ENCODE results near the gene NINJ1.

The NINJ1 gene

DNA sequence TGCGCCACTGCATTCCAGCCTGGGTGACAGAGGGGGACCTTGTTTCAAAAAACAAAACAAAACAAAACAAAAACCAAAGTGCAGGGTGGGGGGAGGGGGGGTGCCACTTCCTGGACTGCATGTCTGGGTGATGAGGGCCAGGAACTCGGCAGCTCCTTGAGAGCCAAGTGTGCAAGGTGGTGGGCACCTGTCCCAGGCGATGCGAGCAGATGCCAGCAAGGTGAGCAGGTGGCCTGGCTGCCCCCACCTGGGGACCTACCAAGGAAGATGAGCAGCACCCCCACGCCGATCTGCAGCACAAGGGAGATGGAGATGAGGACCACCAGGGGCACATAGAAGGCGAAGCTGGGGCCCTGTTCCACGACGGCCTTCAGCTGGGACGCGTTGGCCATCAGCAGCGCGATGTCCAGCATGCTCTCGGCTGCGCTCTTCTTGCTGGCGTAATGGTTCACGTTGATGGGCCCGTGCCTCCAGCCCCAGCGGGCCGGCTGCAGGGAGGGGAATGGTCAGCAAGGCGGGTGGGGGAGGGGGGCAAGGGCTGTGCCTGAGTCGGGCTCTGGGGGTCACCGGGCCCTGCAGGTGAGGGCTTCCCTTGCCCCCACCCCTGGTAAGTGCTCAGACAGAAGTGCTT is 7.8 kb downstream of the NINJ1 start:
- Histone ChIP-seq H3K9me3 (ENCODE audit: severe bottlenecking) (no peaks in the 10 kb centered on the region), H3K27ac (ENCODE audit: poor library complexity, severe bottlenecking) (no peak overlapping the region), H3K36me3 (ENCODE audit: low read depth) (peaks cover 5% of the 10 kb centered on the region; the same call in 1 of the 2 replicates), H3K4me3 (ENCODE audit: severe bottlenecking) (no peak overlapping the region), H3K4me1 (ENCODE audit: insufficient read depth, poor library complexity, severe bottlenecking) (peaks cover 8% of the 10 kb centered on the region), H3K27me3 (ENCODE audit: insufficient read depth, poor library complexity, severe bottlenecking) (no peaks in the 10 kb centered on the region)
- TF ChIP-seq, protein P1, sequence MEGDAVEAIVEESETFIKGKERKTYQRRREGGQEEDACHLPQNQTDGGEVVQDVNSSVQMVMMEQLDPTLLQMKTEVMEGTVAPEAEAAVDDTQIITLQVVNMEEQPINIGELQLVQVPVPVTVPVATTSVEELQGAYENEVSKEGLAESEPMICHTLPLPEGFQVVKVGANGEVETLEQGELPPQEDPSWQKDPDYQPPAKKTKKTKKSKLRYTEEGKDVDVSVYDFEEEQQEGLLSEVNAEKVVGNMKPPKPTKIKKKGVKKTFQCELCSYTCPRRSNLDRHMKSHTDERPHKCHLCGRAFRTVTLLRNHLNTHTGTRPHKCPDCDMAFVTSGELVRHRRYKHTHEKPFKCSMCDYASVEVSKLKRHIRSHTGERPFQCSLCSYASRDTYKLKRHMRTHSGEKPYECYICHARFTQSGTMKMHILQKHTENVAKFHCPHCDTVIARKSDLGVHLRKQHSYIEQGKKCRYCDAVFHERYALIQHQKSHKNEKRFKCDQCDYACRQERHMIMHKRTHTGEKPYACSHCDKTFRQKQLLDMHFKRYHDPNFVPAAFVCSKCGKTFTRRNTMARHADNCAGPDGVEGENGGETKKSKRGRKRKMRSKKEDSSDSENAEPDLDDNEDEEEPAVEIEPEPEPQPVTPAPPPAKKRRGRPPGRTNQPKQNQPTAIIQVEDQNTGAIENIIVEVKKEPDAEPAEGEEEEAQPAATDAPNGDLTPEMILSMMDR (IDR thresholded peaks at IDR 0.05; ENCODE audit: poor library complexity, severe bottlenecking), result no peak
- peak; percentile 61 for DNase-seq (ENCODE audit: low spot score)
- ATAC-seq (ENCODE audit: low read depth), result no peak

DNA sequence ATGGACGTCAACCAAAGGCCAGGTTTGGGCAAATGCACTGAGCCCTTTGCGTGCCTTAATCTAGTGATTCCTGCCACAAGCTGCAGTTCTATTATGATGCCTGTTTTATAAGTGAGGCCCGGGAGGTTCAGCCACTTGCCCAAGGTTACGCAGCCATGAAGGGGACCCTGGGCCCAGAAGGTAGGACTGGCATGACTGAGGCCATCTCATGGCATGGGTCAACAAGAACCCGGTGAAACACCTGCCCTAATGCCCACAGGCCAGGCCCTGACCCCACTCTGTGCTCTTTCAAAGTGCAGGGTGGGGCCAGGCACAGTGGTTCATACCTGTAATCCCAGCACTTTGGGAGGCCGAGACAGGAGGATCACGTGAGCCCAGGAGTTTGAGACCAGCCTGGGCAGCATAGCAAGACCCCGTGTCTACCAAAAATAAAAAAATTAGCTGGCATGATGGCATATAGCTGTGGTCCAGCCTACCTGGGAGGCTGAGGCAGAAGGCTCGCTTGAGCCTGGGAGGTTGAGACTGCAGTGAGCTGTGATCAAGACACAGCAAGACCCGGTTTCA is 8.6 kb downstream of the NINJ1 start:
- Histone ChIP-seq H3K4me3 (ENCODE audit: severe bottlenecking) (no peak overlapping the region), H3K36me3 (ENCODE audit: low read depth) (peaks cover 5% of the 10 kb centered on the region; the same call in 1 of the 2 replicates), H3K4me1 (ENCODE audit: insufficient read depth, poor library complexity, severe bottlenecking) (peaks cover 9% of the 10 kb centered on the region), H3K9me3 (ENCODE audit: severe bottlenecking) (no peaks in the 10 kb centered on the region), H3K27me3 (ENCODE audit: insufficient read depth, poor library complexity, severe bottlenecking) (no peaks in the 10 kb centered on the region), H3K27ac (ENCODE audit: poor library complexity, severe bottlenecking) (no peak overlapping the region)
- no peak for ATAC-seq (ENCODE audit: low read depth)
- TF ChIP-seq, protein P1 (IDR thresholded peaks at IDR 0.05; ENCODE audit: poor library complexity, severe bottlenecking), result no peak
- peak; percentile 38 for DNase-seq (ENCODE audit: low spot score)

DNA sequence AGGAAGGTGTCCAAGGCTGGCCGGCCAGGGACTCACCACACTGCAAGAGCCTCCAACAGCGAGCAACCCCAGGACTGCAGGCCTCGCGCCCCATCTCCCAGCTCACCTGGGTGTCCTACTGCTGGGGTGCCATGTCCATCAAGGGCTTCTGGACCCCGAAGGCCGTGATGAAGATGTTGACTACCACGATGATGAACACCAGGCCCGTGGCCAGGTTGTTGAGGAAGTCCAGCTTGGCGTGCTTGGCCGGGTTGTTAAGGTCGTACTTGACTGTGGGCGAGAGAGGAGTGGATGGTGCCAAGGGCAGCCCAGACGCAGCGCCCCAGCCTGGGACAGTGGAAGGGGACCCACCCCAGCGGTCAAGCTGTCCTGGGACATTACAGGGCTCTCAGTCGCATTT is 9.3 kb downstream of the NINJ1 start:
- ATAC-seq (ENCODE audit: low read depth), result no peak
- Histone ChIP-seq H3K4me1 (ENCODE audit: insufficient read depth, poor library complexity, severe bottlenecking) (peaks cover 13% of the 10 kb centered on the region), H3K4me3 (ENCODE audit: severe bottlenecking) (no peak overlapping the region), H3K9me3 (ENCODE audit: severe bottlenecking) (no peaks in the 10 kb centered on the region), H3K27me3 (ENCODE audit: insufficient read depth, poor library complexity, severe bottlenecking) (no peaks in the 10 kb centered on the region), H3K27ac (ENCODE audit: poor library complexity, severe bottlenecking) (no peak overlapping the region), H3K36me3 (ENCODE audit: low read depth) (peaks cover 5% of the 10 kb centered on the region; the same call in 1 of the 2 replicates)
- TF ChIP-seq, protein P1 (IDR thresholded peaks at IDR 0.05; ENCODE audit: poor library complexity, severe bottlenecking), result no peak
- peak; percentile 40 for DNase-seq (ENCODE audit: low spot score)

DNA sequence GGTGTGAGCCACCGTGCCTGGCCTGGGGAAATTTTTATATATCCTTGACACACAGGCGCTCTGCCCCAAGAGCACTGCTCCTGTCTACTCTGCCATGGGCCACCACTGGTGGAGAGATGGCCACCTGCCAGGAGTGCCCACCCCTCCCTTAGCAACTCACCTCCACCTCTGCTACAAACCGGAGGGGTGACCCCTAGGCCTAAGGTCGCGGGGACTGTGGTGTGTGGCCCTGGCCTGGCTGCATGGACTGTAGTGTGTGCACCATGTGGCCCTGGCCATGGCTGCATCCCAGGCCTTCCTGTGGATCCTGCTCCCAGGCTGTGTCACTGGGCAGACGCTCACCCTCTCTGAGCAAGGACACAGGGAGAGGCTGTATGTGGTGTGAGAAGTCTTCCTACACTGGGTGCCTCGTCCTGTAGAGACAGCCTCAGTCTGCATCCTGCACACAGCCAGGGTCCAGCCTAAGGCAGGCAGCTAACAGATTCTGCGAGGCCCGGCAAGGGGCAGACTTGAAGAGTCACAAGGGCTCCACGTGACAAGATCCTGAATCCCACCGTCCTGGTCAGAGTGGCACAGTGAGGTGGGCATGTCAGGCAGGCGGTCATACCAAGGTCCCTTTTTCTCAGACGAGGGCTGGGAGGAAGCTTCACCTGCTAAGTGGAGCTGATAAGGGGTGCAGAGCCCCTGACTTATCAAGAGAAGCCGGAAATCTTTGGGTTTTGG is 10.3 kb downstream of the NINJ1 start:
- Histone ChIP-seq H3K4me3 (ENCODE audit: severe bottlenecking) (no peak overlapping the region), H3K9me3 (ENCODE audit: severe bottlenecking) (no peaks in the 10 kb centered on the region), H3K4me1 (ENCODE audit: insufficient read depth, poor library complexity, severe bottlenecking) (peaks cover 19% of the 10 kb centered on the region), H3K36me3 (ENCODE audit: low read depth) (peaks cover 5% of the 10 kb centered on the region; the same call in 1 of the 2 replicates), H3K27ac (ENCODE audit: poor library complexity, severe bottlenecking) (no peak overlapping the region), H3K27me3 (ENCODE audit: insufficient read depth, poor library complexity, severe bottlenecking) (no peaks in the 10 kb centered on the region)
- TF ChIP-seq, protein P1 (IDR thresholded peaks at IDR 0.05; ENCODE audit: poor library complexity, severe bottlenecking), result no peak
- ATAC-seq (ENCODE audit: low read depth), result no peak
- DNase-seq (ENCODE audit: low spot score), result peak; percentile 38
